HK-2 (cell line): Measurements from ENCODE around the gene ABI3.
A peak's percentile ranks its signal among the peaks of the same experiment; 100 is the strongest.
"Not testable (repeated sequence)": the region's sequence is repeated elsewhere in the genome, so short reads cannot be mapped to it uniquely, and the experiment has no call there.

Source experiments
- DNase-seq: peaks from one replicate; pipeline ENCODE4 v3.0.0-alpha.2; 2018; ENCODE audit not compliant: unreplicated experiment

Gene ABI3, protein sequence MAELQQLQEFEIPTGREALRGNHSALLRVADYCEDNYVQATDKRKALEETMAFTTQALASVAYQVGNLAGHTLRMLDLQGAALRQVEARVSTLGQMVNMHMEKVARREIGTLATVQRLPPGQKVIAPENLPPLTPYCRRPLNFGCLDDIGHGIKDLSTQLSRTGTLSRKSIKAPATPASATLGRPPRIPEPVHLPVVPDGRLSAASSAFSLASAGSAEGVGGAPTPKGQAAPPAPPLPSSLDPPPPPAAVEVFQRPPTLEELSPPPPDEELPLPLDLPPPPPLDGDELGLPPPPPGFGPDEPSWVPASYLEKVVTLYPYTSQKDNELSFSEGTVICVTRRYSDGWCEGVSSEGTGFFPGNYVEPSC

DNA sequence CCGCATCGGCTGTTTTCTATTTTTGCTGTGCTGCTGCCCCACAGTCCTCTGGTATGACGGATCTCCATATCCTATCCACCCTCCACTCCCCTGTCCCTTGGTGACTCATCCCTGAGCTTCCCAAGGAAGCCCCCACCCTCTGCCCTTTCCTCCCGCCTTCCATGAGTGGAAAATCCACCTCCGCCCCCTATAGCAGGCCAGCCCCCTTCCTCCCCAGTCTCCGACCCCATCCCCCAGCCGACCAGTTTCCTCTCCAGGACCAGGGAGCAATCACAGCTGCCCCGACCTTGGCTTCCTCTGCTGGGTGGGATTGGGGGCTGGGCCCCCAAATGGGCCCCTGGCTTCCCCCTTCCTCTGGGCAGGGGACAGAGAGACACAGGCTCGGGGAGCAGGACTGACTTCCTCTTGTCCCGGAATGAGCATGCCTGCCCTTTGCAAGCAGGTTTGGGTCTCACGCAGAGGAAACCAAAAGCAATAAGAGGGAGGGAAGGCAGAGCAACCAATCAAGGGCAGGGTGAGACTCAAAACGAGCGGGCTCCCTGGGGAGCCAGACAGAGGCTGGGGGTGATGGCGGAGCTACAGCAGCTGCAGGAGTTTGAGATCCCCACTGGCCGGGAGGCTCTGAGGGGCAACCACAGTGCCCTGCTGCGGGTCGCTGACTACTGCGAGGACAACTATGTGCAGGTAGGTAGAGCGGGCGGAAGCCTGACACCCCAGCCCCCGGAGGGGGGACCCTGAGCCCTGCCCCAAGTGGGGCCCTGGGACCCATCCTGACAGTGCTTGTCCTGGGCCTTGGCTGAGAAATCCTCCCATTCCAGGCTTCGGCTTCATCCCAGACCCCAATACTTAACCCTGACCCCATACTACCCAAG lies at the start of gene ABI3, which contains the start of gene GNGT2:
Gene ABI3, plus strand, starts transcription at position 550 of the 872 bp plus-strand sequence. Its CDS starts 18 bp downstream, at position 568.
Gene GNGT2, minus strand, starts transcription at position 417 of the 872 bp plus-strand sequence. CDS start 3,152 bp downstream, outside the sequence.
- no peak for DNase-seq

DNA sequence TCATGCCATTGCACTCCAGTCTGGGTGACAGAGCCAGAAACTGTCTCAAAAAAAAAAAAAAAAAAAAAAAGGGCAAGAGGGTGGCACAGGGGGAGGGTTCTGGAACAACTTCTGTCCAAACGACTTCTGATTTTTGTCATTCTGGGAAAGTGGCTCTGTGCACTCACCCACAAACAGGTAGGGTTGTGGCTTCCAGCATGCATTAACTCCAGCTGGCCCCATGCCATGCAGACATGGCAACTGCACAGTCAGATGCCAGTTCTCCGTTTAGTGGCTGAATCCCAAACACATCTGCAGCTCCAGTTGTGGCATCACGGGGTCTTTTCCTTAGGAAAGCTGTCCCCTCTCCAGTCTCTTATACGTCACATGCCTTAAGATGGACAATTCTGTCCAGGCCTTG lies 47.6 kb upstream of the ABI3 start:
- no peak for DNase-seq

GRCh38 chr17:49165143-49165542 lies 45.4 kb upstream of the ABI3 start:
- DNase-seq: no peak

DNA sequence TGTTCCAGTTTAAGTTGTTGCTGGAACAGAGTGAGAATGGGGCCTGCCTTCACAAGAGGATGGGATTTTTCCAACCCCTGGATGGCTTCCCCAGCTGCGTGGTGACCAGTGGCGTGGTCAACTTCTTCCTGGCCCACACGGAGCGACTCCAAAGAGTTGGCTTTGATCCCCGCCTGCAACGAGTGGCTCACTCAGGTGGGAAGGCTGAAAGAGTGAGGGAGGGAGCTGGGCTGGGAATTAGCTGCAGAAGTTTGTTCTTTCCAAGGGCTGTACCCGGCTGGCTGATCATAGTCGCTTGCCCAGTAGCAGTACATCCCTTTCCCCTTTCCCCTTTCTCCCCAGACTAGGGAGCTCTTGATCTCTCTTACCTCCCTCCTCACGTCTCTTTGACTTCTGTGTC lies 41.8 kb upstream of the ABI3 start:
- DNase-seq: no peak

GRCh38 chr17:49170216-49170615 lies 40.3 kb upstream of the ABI3 start:
- no peak for DNase-seq

GRCh38 chr17:49170711-49171110 lies 39.8 kb upstream of the ABI3 start:
- not testable (repeated sequence) for DNase-seq

DNA sequence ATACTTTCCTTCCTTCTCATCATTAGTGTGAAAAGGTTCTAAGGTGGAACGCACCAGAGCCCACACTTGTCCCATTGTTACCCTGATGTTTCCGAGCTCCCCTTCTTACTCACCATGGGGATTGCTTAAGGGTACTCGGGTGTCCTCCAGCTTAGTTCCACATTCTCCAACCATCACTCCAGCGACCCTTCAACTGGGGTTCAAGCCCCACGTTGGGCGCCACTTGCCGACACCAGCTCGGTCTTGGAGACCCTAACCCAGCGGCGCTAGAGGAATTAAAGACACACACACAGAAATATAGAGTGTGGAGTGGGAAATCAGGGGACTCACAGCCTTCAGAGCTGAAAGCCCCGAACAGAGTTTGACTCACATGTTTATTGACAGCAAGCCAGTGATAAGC lies 34.5 kb upstream of the ABI3 start:
- DNase-seq: not testable (repeated sequence)

DNA sequence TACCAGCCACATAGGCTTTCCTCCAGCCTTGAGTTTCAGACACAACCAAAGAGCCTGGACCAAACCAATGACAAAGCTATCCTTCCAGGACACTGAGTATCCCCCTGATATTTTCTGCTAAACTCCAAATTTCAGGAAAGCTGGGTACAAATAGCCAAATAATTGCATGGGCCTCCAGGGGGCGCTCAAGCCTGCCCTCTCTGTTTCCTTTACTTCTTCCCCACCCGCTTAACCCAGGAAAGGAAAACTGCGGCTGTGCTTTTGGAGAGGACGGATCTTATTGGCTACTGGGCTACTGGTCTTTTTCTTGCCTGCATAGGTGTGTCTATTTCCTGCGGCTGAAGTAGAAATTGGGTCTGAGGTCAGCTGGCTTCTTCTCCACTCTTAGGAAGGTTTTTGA lies 30.2 kb upstream of the ABI3 start:
- DNase-seq: peak; percentile 54

GRCh38 chr17:49180998-49181635 lies 29.4 kb upstream of the ABI3 start:
- no peak for DNase-seq

- no peak for DNase-seq
Measured at GRCh38 chr17:49183341-49183740, 27.2 kb upstream of the ABI3 start.

- DNase-seq: no peak
Measured at GRCh38 chr17:49183801-49184200, 26.7 kb upstream of the ABI3 start.

DNA sequence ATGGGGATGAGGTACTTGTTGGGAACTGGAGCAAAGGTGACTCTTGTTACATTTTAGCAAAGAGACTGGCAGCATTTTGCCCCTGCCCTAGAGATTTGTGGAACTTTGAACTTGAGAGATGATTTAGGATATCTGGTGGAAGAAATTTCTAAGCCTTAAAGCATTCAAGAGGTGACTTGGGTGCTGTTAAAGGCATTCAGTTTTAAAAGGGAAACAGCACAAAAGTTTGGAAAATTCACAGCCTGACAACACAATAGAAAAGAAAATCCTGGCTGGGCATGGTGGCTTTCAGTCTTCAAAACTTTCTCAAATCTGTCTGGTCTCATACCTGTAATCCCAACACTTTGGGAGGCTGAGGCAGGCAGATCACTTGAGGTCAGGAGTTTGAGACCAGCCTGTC lies 26.0 kb upstream of the ABI3 start:
- not testable (repeated sequence) for DNase-seq

GRCh38 chr17:49185381-49185780 lies 25.1 kb upstream of the ABI3 start:
- DNase-seq: not testable (repeated sequence)

GRCh38 chr17:49187301-49187700 lies 23.2 kb upstream of the ABI3 start:
- DNase-seq: no peak

DNA sequence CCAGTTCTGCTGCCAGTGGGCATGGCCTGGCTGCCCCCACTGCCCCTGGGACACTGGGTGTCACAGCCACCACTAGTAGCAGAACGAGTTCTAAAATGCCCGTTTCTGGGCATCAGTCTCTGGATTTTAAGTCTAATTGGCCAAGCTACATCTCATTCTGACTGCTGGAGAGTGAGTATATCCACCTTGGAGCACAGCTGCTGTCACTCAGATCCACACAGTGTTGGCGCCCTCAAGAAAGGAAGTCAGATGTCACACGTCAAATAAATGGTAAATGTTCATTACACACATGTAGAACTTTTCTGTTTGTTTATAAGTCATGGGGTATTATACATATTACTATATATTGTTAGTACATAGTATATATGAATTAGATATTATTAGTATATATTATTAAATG lies 19.6 kb upstream of the ABI3 start:
- DNase-seq: no peak

DNA sequence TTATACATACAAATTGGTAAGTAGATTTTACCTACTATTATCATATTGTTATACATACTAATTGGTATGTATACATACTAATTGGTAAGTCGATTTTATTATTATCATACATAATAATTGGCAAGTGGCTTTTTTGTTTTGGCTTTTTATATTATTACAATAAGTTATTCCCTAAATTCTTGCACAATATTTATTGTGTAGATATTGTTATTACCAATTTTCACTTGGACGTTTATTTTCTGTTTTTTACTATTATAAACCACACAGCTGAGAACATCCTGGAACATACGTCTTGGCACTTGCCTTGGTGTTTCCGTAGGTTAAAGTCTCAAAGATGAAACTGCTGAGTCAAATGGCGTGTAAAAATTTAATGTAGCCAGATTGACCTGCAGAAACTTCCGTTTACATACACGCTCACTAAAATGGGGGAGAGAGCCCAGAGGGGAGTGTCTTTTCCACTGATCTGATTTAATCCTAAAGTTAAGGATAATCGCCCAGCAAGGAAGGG lies 19.0 kb upstream of the ABI3 start:
- no peak for DNase-seq

GRCh38 chr17:49191917-49192741 lies 18.4 kb upstream of the ABI3 start:
- DNase-seq: peak; percentile 96

- peak; percentile 96 for DNase-seq
Measured at GRCh38 chr17:49193513-49194296, 16.8 kb upstream of the ABI3 start.

DNA sequence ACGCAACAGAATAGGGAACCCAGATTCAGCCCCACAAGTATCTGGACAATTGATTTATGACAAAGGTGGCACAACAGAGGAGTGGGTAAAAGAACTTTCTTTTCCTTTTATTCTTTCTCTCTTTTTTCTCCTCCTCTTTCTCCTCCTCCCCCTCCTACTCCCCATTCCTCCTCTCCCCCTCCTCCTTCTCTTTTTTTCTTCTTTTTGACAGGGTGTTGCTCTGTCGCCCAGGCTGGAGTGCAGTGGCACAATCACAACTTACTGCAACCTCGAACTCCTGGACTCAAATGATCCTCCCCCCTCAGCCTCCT lies 16.3 kb upstream of the ABI3 start:
- no peak for DNase-seq

GRCh38 chr17:49195751-49196150 lies 14.8 kb upstream of the ABI3 start:
- DNase-seq: no peak

DNA sequence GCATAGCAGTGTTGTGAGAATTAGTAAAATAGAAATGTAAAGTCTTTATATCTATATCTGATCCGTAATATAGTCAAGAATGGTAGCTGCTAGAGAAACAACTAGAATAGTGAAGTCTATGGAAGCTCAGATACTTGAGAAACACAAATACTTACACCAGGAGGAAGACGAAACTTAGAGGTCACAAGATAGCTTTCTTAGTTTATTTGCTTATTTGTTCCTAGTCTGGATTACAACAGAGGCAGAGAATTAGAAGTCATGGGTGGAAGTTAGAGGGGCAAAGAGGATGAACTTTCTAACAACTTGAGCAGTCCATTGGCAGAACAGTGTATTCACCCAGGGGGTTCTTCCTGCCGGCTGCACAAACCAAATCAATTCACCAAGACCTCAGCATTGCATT lies 14.0 kb upstream of the ABI3 start:
- no peak for DNase-seq
